PFSK-1 (cell line): ENCODE measurements around the gene PIK3C3.

Experiments used
- FOXP2 ChIP-seq: optimal IDR thresholded peaks from 2 replicates; pipeline ENCODE3; 2011; ENCODE audit warnings: borderline replicate concordance, control low read depth, inconsistent platforms; ENCODE audit not compliant: insufficient read depth; ENCODE audit errors: extremely low read length, extremely low read depth
- POLR2AphosphoS5 ChIP-seq: IDR thresholded peaks from 2 replicates; pipeline ENCODE4 v1.6.1; 2012; ENCODE audit warnings: low read depth, mild to moderate bottlenecking, control low read depth, low read length, moderate library complexity
- REST ChIP-seq, 2 experiments: IDR thresholded peaks; 2 replicates each; pipeline versions ENCODE4 v1.6.1 to v1.8.0; 2011 to 2012; ENCODE audit warnings: low read depth in 2 of 2, low read length in 2 of 2, control low read depth in 1 of 2, inconsistent platforms in 1 of 2, mild to moderate bottlenecking in 1 of 2, moderate library complexity in 1 of 2; ENCODE audit not compliant: insufficient read depth in 1 of 2
- SIN3A ChIP-seq: IDR thresholded peaks from 2 replicates; pipeline ENCODE4 v1.6.1; 2012; ENCODE audit warnings: mild to moderate bottlenecking, low read length, moderate library complexity, borderline replicate concordance; ENCODE audit not compliant: insufficient read depth
- TAF1 ChIP-seq: IDR thresholded peaks from 2 replicates; pipeline ENCODE4 v1.6.1; 2012; ENCODE audit warnings: low read length, control low read depth, borderline replicate concordance; ENCODE audit not compliant: insufficient read depth

DNA sequence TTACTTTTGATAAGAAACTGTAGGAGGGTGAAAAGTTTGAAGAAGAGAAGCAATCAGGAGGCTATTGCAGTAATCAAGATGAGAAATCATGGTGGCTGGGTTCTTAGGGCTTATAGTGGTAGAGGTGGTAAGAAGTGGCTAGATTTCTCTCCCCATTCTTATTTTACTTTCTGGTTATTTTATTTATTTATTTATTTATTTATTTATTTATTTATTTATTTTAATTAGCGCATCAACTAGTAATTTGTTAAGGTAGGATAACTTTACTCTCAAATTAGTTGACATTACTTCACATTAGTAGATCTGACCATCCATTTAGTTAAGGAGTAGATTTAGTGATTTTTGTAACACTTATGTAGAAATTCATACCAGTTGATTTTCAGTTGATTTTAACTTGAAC lies 77.4 kb downstream of the PIK3C3 start:
- no peak for TF ChIP-seq TAF1
- no peak for TF ChIP-seq REST (IDR thresholded peaks at IDR 0.05; ENCODE audit: insufficient read depth in 1 of 2, low read depth in 2 of 2, low read length in 2 of 2)
- no peak for TF ChIP-seq POLR2AphosphoS5
- no peak for TF ChIP-seq SIN3A
- no peak for TF ChIP-seq FOXP2
